ENCODE data around the gene RRP15. TPM values are rescaled to one million over a fixed set of nuclear protein-coding genes. Genes with fewer than 3 reads are reported as not detected.

Gene RRP15
- total RNA-seq, 2 donors from 2014 or later: 4.1 TPM

GRCh38 chr1:218369688-218370511 is 84.8 kb downstream of the RRP15 start:
- Histone ChIP-seq H3K36me3 (no peaks in the 10 kb centered on the region), H3K27me3 (replicated peaks; ENCODE audit: insufficient read depth) (no peaks in the 10 kb centered on the region), H3K4me3 (no peak overlapping the region), H3K9me3 (no peaks in the 10 kb centered on the region), H3K4me1 (replicated peaks) (no peaks in the 10 kb centered on the region), H3K27ac (no peak overlapping the region)
- WGBS: 81% methylated on average over 2 of the region's 2 CpGs
- intact Hi-C loops (cut with DNase I): loop anchor here (10.0 kb wide), 1 partner anchor 445 kb away; no protein-coding TSS in a partner anchor
- TF ChIP-seq POLR2AphosphoS5 (IDR thresholded peaks at IDR 0.05) (no peak), CTCF (IDR thresholded peaks at IDR 0.05) (no peak), POLR2A (IDR thresholded peaks at IDR 0.05) (no peak)
- DNase-seq (ENCODE audit: low spot score): no peak

- H3K27ac ChIP-seq: no peak overlapping the region
- no peaks in the 10 kb centered on the region for H3K9me3 ChIP-seq
- 54% methylated on average over 8 of the region's 8 CpGs for WGBS
- H3K4me1 ChIP-seq (replicated peaks): no peaks in the 10 kb centered on the region
- H3K4me3 ChIP-seq: no peak overlapping the region
- no peak for TF ChIP-seq CTCF (IDR thresholded peaks at IDR 0.05)
- TF ChIP-seq POLR2AphosphoS5 (IDR thresholded peaks at IDR 0.05): no peak
- no peak for TF ChIP-seq POLR2A (IDR thresholded peaks at IDR 0.05)
- no peaks in the 10 kb centered on the region for H3K27me3 ChIP-seq (replicated peaks; ENCODE audit: insufficient read depth)
- DNase-seq (ENCODE audit: low spot score): no peak
- H3K36me3 ChIP-seq: no peaks in the 10 kb centered on the region
- intact Hi-C loops (cut with DNase I): no loop called here
Observed at GRCh38 chr1:218371927-218372672, 87.0 kb downstream of the RRP15 start.

GRCh38 chr1:218374401-218375353 is 89.6 kb downstream of the RRP15 start:
- H3K36me3 ChIP-seq: no peaks in the 10 kb centered on the region
- H3K9me3 ChIP-seq: no peaks in the 10 kb centered on the region
- no peak overlapping the region for H3K4me3 ChIP-seq
- DNase-seq (ENCODE audit: low spot score): no peak
- no peak for TF ChIP-seq CTCF (IDR thresholded peaks at IDR 0.05)
- no peak for TF ChIP-seq POLR2AphosphoS5 (IDR thresholded peaks at IDR 0.05)
- no peak for TF ChIP-seq POLR2A (IDR thresholded peaks at IDR 0.05)
- H3K27ac ChIP-seq: peak overlapping the region in 1 of 2 donors; percentile 3
- WGBS: 10% methylated on average over 7 of the region's 7 CpGs
- intact Hi-C loops (cut with DNase I): no loop called here
- H3K27me3 ChIP-seq (replicated peaks; ENCODE audit: insufficient read depth): no peaks in the 10 kb centered on the region
- no peaks in the 10 kb centered on the region for H3K4me1 ChIP-seq (replicated peaks)

GRCh38 chr1:218376722-218377121 is 91.6 kb downstream of the RRP15 start:
- 26% methylated on average over 2 of the region's 2 CpGs for WGBS
- no peaks in the 10 kb centered on the region for H3K9me3 ChIP-seq
- TF ChIP-seq POLR2AphosphoS5 (IDR thresholded peaks at IDR 0.05): no peak
- TF ChIP-seq CTCF (IDR thresholded peaks at IDR 0.05): no peak
- TF ChIP-seq POLR2A (IDR thresholded peaks at IDR 0.05): no peak
- H3K27ac ChIP-seq: no peak overlapping the region
- H3K4me3 ChIP-seq: no peak overlapping the region
- H3K4me1 ChIP-seq (replicated peaks): no peaks in the 10 kb centered on the region
- no peak for DNase-seq (ENCODE audit: low spot score)
- no peaks in the 10 kb centered on the region for H3K36me3 ChIP-seq
- no peaks in the 10 kb centered on the region for H3K27me3 ChIP-seq (replicated peaks; ENCODE audit: insufficient read depth)
- intact Hi-C loops (cut with DNase I): no loop called here

All from prostate gland (tissue), 2 donors.